Embryonic facial prominence (tissue), 1 donor: ENCODE results near the gene CDX1.

Experiments used
- DNase-seq: peaks from one replicate; pipeline ENCODE4 v3.0.0-alpha.2; 2016; ENCODE audit errors: extremely low spot score

Gene CDX1

DNA sequence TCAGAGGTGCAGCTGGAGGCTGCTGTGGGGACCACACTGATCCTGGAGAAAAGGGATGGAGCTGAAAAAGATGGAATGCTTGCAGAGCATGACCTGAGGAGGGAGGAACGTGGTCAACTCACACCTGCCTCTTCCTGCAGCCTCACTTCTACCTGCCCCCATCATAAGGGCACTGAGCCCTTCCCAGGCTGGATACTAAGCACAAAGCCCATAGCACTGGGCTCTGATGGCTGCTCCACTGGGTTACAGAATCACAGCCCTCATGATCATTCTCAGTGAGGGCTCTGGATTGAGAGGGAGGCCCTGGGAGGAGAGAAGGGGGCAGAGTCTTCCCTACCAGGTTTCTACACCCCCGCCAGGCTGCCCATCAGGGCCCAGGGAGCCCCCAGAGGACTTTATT lies 17.4 kb downstream of the CDX1 start:
- no peak for DNase-seq

- DNase-seq, result no peak
Measured at GRCh38 chr5:150184990-150185912, 18.7 kb downstream of the CDX1 start.

- no peak for DNase-seq
Measured at GRCh38 chr5:150186137-150186536, 19.6 kb downstream of the CDX1 start.

GRCh38 chr5:150186897-150187296 lies 20.3 kb downstream of the CDX1 start:
- no peak for DNase-seq

GRCh38 chr5:150188146-150188842 lies 21.7 kb downstream of the CDX1 start:
- DNase-seq, result no peak

DNA sequence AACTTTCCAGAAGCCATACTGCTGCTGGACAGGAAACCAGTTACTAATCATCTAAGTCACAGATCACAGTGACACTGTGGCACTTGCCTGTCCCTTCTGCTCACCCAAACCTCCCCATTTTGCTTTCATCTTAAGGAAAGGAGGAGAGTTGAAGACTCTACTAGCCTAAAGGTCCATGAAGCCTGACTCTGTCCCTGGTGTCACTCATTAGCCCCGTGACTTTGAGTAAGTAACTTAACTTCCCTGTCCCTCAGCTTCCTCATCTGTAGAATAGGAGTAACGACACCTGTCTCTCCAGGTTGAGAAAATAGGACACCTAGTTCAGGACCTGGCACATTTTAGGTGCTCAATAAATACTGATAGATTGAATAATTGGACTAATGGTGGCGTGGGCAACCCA lies 22.7 kb downstream of the CDX1 start:
- DNase-seq, result no peak

GRCh38 chr5:150189728-150190502 lies 23.3 kb downstream of the CDX1 start, which contains the start of gene SLC6A7:
TSS of gene SLC6A7 (plus strand) at chr5:150190062. CDS start at chr5:150190328, 266 bp downstream.
- DNase-seq, result no peak

- no peak for DNase-seq
Measured at GRCh38 chr5:150190503-150190979, 24.0 kb downstream of the CDX1 start.

- DNase-seq, result no peak
Measured at GRCh38 chr5:150190987-150191386, 24.4 kb downstream of the CDX1 start.

DNA sequence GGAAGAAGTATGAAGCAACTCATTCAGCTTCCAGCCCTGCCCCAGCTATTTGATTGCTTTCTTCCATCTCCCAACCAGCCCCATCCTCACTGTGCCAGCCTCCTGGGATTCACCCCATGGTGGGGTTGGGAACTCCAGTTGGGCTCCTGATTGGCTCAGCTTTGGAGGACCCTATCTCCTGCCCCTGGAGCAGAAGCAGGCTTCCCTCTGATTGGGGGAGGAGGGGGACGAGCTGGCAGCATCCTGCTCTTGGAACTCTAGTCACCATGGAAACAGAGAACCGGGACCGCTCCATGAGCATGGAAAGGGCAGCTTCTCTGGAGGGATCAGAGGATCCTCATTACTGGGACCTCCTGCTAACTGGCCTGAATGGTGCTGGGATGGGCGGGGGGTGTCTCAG lies 25.9 kb downstream of the CDX1 start:
- no peak for DNase-seq

GRCh38 chr5:150195736-150196485 lies 29.3 kb downstream of the CDX1 start:
- DNase-seq, result no peak

GRCh38 chr5:150196514-150196913 lies 29.9 kb downstream of the CDX1 start:
- no peak for DNase-seq

DNA sequence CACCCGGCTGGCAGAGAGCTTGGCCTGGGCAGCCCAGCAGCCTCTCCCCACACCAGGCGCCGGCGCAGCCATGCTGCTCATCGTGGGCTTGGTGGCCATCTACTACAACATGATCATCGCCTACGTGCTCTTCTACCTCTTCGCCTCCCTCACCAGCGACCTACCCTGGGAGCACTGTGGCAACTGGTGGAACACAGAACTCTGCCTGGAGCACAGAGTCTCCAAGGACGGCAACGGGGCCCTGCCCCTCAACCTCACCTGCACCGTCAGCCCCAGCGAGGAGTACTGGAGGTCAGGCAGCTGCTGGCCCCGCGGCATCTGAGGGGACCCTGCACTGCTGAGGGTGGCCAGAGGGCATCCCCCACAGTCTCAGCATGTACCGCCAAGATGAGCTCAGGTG lies 30.4 kb downstream of the CDX1 start:
- DNase-seq, result no peak

DNA sequence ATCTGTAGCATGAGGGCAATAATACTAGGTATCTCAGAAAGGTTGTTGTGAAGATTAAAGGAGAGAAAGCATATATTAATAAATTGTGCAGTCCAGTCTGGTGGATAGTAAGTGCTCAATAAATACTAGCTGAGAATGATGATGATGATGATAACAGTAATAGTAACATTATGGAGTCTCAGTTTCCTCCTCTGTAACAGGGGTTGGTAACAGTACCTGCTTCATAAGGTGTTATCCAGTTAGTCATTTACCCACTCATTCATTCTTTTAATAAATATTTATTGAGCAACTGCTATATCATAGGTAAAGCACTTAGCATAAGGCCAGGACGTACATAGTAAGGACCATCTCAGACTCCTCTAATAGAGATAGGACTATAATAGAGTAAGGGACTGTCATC lies 30.9 kb downstream of the CDX1 start:
- no peak for DNase-seq

DNA sequence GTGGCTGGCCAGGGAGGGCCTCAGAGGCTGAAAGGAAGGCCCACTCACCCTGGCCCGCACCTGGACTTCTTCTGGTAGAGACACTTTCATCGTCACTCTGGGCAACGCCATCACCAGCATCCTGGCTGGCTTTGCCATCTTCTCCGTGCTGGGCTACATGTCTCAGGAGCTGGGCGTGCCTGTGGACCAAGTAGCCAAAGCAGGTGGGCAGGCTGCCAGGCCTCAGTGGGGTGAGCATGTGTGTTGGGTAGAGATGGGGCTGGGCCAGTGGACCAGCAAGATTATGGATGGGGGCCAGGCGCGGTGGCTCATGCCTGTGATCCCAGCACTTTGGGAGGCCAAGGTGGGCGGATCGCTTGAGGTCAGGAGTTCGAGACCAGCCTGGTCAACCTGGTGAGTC lies 35.9 kb downstream of the CDX1 start:
- DNase-seq, result no peak

DNA sequence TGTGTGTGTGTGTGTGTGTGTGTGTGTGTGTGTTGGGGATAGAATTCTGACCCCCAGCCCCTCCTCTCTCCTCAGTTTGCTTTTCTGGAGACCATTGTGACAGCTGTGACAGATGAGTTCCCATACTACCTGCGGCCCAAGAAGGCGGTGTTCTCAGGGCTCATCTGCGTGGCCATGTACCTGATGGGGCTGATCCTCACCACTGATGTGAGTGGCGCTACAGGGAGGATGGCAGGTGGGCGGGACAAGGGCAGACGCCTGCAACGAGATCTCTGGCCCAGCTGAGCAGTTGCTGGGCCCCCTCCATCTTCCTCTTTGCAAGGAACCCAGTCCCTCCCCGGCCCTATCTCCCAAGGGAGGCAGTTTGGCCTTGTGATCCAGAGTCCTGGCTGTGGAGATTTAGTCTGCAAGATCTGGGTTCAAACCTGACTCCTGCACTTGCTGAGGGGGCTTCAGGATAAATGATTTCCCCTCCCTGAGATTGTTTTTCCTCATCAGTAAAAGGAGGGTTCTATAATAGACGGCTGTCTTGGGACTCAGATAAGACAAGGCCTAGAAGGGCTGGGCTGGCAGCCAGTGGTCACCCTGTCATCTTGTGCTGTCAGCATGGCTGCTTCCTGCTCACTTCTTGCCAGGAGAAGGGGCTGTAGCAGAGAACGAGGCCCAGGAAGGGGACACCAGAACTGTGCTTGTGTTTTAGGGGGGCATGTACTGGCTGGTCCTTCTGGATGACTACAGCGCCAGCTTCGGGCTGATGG lies 37.4 kb downstream of the CDX1 start:
- DNase-seq, result no peak

DNA sequence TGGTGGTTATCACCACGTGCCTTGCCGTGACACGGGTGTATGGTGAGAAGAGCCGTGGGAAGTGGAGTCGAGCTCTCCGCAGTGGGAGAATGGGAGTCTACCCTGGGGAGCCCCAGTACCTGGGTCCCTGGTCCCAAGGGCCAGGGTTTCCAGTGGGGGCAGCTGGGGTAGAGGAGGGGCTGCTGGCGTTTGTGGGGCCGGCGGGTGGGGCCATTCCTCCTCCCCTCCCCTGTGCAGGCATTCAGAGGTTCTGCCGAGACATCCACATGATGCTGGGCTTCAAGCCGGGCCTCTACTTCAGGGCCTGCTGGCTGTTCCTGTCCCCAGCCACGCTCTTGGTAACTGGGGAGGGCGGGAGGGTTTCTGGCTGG lies 38.0 kb downstream of the CDX1 start:
- DNase-seq, result no peak

DNA sequence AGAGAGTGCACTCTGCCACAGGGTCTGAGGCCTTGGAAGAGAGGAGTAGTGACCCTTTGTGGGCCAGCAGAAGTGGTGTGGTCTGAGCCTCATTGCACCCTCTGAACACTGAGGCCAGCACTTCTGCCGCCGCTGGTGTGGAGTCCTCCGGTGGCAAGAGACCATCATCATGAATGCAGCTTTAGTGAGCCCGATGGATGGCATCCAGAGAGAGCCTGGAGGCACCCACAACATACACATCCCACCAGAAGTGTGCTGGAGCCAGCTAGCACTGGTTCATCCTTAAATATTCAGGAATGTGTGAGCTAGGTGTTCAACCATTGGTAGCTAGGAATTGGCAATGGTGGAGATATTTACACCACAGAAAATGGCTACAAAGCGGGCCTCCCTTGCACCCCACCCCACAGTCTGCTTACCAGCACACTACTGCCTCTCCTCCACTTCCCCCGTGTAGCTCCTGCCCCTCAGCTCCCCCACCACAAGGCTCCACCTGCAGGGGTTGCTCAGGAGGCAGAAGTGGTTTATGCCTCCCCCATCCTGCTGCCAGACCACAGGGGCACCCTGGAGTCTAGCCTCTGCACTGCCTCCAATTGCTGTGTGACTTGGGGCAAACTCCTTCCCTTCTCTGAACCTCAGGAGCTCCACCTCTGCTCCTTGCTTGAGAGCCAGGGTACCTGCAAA lies 39.7 kb downstream of the CDX1 start:
- no peak for DNase-seq

- DNase-seq, result no peak
Measured at GRCh38 chr5:150206779-150207115, 40.2 kb downstream of the CDX1 start.
